NCI-H2171 (cell line): ENCODE measurements around the gene WDR93.

ENCODE experiments used
- DNase-seq: peaks from one replicate; lab custom pipeline; 2025; lab: John Stamatoyannopoulos, UW

WDR93 gene

DNA sequence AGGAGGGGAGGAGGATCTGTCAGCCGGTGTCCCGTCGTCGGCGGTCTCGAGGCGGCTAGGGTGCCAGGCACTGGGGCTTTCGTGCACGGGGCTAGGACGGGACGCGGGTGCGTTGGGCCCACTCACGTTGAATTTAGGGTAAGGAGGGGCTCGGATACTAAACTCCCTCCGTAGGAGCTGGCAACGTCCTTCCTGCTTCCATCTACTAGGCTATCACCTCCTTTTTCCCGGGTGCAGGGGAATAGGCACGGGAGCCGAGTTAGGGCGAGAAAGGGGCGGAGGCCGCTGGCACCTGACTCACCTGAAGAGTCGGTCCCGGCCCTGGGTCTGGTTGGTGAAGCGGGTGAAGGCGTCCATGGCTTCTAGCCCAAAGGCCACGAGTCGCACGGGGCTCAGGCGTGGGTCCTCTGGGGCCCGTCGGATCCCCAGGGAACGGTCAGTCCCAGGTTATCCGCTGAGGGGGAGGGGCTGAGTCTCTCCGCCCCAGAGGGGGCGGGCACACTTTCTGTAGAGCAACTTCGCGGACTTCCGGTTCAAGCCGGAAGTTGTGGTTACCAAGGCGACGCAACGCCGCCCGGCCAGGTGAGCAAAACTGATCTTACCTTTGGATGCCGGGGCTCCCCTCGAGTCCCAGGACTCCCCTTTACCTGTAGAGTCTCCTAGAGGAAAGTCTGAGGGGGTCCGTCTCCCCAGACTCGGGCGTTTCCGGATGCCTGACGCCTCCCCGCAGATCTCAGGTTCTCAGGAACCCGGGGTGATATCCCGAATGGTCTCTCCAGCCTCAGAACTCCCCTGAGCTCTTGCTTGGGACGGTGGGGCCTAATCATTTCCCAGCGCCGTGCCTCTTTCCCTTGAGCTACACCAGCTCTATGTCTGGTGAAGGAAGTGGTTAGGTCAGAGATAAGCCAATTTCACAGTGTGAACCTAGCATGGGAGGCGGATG is at the start of gene WDR93, which contains the start of gene PEX11A:
WDR93 (plus strand) TSS at position 536 of the 943 bp plus-strand sequence. CDS start 10,936 bp downstream, outside the sequence.
PEX11A (minus strand) TSS at position 479 of the 943 bp plus-strand sequence; CDS start at position 357, 122 bp downstream.
- DNase-seq, result peak; percentile 86

DNA sequence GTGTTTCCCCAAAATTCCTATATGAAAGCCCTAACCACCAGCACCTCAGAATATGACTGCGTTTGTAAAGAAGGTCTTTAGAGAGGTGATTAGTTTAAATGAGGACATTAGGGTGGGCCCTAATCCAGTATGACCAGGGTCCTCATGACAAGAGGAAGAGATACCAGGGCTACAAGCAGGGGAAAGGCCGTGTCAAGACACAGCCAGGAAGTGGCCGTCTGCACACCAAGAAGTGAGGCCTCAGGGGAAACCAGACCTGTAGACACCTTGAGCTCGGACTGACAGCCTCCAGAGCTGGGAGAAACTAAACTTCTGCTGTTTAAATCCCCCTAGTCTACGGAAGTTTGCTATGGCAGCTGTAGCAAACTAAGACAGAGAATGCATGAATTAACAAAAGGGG is 49.6 kb upstream of the WDR93 start:
- DNase-seq, result no peak

DNA sequence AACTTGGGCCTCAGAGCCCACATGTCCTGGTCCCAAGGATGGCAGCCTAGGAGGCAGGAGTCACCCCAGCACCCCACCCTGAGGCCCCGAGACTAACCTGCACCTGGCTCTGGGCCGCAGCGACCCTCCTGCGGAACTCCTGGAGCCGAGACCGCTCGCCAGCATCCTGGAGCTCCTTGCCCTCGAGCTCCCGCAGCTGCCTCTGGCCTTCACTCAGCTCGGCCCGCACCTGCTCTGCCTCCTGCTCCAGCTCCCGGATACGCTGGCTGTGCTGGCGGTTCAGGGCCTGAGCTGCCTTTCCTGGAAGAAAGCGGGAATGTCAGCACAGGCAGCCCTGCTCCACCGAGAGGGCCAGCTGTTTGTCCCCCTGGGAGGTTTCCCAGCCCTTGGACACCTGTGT is 48.5 kb upstream of the WDR93 start:
- no peak for DNase-seq

- no peak for DNase-seq
These were observed 44.9 kb upstream of the WDR93 start for GRCh38 chr15:89645680-89646079.

- DNase-seq, result no peak
These were observed 44.0 kb upstream of the WDR93 start for GRCh38 chr15:89646416-89647141.

- DNase-seq, result peak; percentile 6
These were observed 43.3 kb upstream of the WDR93 start for GRCh38 chr15:89647191-89647851.

DNA sequence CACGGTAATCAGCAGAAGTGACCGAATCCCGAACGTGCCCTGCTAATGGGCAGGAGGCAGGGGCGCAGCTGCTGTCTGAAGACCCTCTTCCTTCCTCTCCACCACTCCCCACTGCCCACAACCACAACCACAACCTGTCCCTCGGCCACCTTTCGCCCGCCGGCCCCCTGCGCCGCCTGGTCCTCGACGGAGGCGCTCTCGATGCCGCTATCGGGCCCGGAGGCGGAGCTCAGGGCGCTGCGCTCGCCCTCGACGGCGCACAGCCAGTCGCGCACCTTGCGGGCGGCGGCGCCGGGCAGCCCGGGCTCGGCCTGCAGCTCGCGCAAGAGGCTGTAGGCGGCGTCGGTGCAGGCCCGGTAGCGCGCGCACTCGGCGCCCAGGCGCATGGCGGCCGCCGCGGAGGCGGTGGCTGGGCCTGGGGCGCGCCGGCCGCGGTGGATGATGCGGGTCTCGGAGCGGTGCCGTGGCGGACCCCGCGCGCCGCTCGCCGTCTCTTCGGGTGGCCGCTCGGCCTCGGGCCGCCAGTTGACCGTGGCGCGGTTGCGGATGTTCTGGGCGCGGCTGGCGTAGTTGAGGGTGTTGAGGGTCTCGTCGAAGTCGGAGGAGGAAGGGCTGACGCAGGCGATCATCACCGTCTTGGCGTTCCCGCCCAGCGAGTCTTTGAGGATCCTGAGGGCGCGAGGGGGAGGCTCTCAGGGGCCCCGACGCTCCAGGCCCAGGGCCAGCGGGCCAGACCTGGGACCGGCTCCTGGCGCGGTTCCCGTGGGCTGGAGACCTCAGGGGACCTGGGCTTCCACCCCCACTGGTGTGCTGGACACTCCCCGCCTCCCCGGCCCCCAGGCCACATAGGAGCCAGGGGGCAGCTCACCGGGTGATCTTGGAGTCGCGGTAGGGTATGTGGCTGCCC is 42.3 kb upstream of the WDR93 start:
- DNase-seq, result no peak

DNA sequence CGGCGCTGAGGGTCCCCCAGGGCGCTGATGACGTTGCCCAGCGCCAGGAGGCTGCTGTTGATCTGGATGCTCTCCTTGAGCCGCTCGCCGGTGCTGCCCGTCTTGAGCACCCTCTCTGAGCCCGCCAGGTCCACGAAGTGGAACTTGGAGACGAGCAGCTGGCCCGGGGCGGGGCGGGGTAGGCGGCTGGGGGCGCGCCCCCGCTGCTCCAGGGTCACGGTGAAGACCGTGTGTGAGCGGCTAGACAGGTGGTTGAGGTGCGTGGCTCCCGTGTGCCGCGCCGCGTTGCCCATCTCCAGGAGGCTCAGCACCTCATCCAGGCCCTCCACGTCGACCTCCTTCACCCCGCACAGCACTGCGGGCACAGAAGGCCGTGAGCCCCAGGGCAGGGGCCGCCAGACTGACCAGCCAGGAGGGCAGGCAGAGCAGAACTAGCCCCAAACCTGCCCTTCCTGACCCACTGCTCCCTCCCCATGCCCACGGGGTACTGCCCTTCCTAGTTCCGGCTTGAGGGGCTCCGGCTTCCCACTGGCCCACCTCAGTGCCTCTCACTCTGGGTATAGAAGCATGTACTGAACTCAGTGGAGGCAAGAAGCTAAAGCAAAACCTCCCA is 41.5 kb upstream of the WDR93 start:
- DNase-seq, result no peak

- no peak for DNase-seq
These were observed 40.9 kb upstream of the WDR93 start for GRCh38 chr15:89649716-89650115.

DNA sequence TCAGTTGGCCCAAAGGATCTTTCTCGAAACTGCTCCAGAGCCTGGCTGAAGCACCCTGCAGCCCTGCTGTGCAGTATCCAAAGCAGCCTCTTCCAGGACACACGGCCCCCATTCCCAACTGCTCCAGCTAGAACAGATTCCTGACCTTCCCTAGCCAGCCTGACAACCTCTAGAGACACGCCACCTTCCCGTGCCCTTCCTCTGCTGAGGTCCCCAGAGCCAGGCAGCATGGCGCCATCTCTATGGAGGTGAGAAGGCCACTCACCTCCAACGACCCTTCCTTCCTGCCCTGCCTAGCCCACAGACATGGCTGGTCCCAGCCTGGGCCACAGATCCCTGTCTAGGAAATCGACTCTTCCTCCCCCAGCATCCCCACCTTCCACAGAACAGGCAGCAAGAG is 38.5 kb upstream of the WDR93 start:
- DNase-seq, result no peak

GRCh38 chr15:89652666-89653065 is 37.9 kb upstream of the WDR93 start:
- no peak for DNase-seq

DNA sequence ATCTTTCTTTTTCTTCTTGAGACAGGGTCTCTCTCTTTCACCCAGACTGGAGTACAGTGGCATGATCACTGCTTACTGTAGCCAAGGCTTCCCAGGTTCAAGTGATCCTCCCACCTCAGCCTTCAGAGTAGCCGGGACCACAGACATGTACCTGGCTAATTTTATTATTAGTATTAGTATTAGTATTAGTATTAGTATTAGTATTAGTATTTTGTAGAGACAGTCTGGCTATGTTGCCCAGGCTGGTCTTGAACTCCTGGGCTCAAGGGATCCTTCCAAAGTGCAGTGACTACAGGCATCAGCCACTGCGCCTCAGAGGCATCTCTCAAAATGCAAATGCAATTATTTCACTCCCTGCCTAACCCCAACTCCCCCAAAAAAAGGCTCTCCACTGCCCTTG is 37.0 kb upstream of the WDR93 start:
- no peak for DNase-seq

- no peak for DNase-seq
These were observed 36.3 kb upstream of the WDR93 start for GRCh38 chr15:89654301-89654761.

DNA sequence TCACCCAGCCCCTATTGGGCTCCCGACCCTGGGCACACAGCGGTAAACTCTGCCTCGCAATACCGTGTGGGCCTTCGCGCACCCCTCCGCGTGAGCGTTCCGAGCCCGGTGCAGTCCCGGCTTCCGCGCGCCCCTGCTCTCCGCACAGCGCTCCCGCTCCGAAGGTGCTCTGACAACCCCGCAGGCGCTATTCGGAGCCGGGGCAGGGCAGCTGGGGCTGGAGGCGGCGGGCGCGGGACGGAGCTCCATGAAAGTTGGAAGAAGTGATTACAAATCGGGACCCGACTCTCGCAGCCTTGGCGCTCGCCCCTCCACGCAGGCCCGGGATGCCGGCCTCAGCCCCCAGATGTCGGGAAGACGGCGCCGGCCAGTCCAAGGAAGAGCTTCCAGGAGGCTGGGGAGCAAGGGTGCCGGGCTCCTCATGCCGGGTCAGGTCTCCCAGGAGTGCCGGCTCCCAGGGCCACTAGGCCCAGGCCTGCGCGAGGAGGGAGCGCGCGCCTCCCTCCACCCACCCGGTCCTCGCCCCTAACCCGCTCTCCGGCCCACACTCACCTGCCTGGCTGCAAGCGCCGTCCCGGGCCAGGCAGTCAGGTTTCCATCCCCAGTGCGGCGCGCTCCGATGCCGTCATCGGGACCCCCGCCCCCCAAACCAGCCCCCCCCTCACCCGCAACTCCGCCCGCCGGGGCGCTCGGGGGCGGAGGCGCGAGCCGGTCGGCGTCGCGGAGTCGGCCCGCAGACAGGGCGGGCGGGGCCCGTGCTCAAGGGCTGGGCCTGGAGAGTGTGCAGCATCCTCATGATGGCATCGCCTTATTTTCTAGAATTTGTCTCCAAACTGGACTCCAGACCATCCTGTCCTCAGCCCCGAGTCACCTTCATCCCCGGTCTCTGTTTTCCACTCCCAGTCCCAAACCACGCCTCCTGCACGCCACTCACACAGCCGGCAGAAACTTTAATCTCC is 35.5 kb upstream of the WDR93 start, which contains the start of gene KIF7:
KIF7 (minus strand) TSS at position 621 of the 959 bp plus-strand sequence. CDS start 2,537 bp downstream, outside the sequence.
- DNase-seq, result peak; percentile 70

GRCh38 chr15:89656116-89656815 is 34.3 kb upstream of the WDR93 start:
- DNase-seq, result no peak

GRCh38 chr15:89657686-89658200 is 32.9 kb upstream of the WDR93 start:
- no peak for DNase-seq

DNA sequence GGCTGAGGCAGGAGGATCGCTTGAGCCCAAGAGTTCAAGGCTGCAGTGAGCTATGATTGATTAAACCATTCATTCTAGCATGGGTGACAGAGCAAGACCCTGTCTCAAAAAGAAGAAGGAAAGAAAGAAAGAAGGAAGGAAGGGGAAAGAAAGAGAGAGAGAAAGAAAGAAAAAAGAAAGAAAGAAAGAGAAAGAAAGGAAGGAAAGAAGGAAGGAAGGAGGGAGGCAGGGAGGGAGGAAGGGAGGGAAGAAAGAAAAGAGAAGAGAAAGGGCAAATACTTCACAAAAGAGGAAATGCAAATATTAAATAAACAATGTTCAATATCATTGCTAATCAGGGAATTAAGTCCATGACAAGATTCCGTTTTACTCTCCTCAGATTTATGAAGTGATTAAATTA is 31.3 kb upstream of the WDR93 start:
- DNase-seq, result no peak

GRCh38 chr15:89660556-89660955 is 30.1 kb upstream of the WDR93 start:
- no peak for DNase-seq
